Right cardiac atrium (tissue), 5 donors: ENCODE data around the gene REPS1. TPM values are rescaled to one million over a fixed set of nuclear protein-coding genes. Genes with fewer than 3 reads are reported as not detected.

ENCODE experiments used
- ATAC-seq, 2 donors: fragments of 200-7000 bp; cut with Tn5 transposase; one replicate each; pipeline versions ENCODE4 v1.8.0 to v1.9.1; 2020; ENCODE audit warnings: moderate library complexity in 2 of 2, mild to moderate bottlenecking in 1 of 2
- DNase-seq, 3 donors: peaks; one replicate each; pipeline ENCODE4 v3.0.0-alpha.2; 2020
- H3K27ac ChIP-seq: one replicate; pipeline ENCODE4 v1.5.1; 2013; ENCODE audit warnings: mild to moderate bottlenecking, low read length, control low read depth, moderate library complexity
- H3K27me3 ChIP-seq: one replicate; pipeline ENCODE4 v1.6.1; 2013; ENCODE audit not compliant: control insufficient read depth, insufficient read depth
- H3K4me1 ChIP-seq: one replicate; pipeline ENCODE4 v1.6.1; 2013; ENCODE audit warnings: low read length; ENCODE audit not compliant: control insufficient read depth, insufficient read depth
- H3K4me3 ChIP-seq: one replicate; pipeline ENCODE4 v1.5.1; 2013; ENCODE audit warnings: low read length, control low read depth
- H3K9me3 ChIP-seq: one replicate; pipeline ENCODE4 v1.6.1; 2013; ENCODE audit warnings: low read length; ENCODE audit not compliant: control insufficient read depth
- WGBS: extraction: QIAGEN DNeasy Blood & Tissue Kit; methylation state at CpG from one replicate; pipeline ENCODE4 v1.1.7; 2013; 5-methylcytosine and 5-hydroxymethylcytosine counted together
- intact Hi-C, 4 donors: fragments of 100-400 bp; cut with DNase I; formaldehyde crosslinking; loops; one replicate each; pipeline versions ENCODE4 v1.11.0 to v1.14.0; 2022 to 2023
- polyA plus RNA-seq: library from polyadenylated mRNA; stranded (reverse); fragments of 200-250 nt; gene quantifications from one replicate; pipeline ENCODE4 v1.2.3, GENCODE V29; 2013
- total RNA-seq, 4 donors: library from RNA; stranded (reverse); fragmentation: NEBNext Ultra II Directional; extraction: Animal tissue kit (Norgen Biotek cat#: 25700); gene quantifications; one replicate each; pipeline ENCODE4 v1.2.1, GENCODE V29; 2021
- donor health status: healthy with polysubstance abuse.
- donor health status: DM: no; HTN: yes; CAD: no.
- donor health status: DM: no; HTN: no; CAD: no.
- donor health status: DM: no; HTN: yes; CAD: no; lungs with severe emphysema.
- donor health status: DM: yes; HTN: yes; CAD: no.

The REPS1 gene
- total and polyA plus RNA-seq, 5 donors = 18.1 to 40.9 (median 36.5) TPM

- ATAC-seq = peak in 1 of 2 donors; percentile 9
- intact Hi-C loops = no loop called here
- peak overlapping the region; percentile 93 for H3K27ac ChIP-seq
These were observed 17.9 kb downstream of the REPS1 start for GRCh38 chr6:138970159-138970558.

GRCh38 chr6:138966870-138967269 is 21.2 kb downstream of the REPS1 start:
- intact Hi-C loops = no loop called here
- ATAC-seq (no peak), DNase-seq (no peak)
- H3K4me1 ChIP-seq = peaks cover 14% of the 10 kb centered on the region
- H3K9me3 ChIP-seq = no peaks in the 10 kb centered on the region
- no peaks in the 10 kb centered on the region for H3K27me3 ChIP-seq
- no peak overlapping the region for H3K27ac ChIP-seq
- WGBS = 88% methylated on average over 5 of the region's 5 CpGs
- H3K4me3 ChIP-seq = no peak overlapping the region

More at GRCh38 chr6:138970159-138970558, 17.9 kb downstream of the REPS1 start:
- H3K9me3 ChIP-seq = no peaks in the 10 kb centered on the region
- no peak overlapping the region for H3K4me3 ChIP-seq
- peaks cover 12% of the 10 kb centered on the region for H3K4me1 ChIP-seq
- no peak for DNase-seq
- WGBS = 56% methylated on average over 3 of the region's 3 CpGs
- H3K27me3 ChIP-seq = no peaks in the 10 kb centered on the region

- Histone ChIP-seq H3K9me3 (no peaks in the 10 kb centered on the region), H3K4me1 (peaks cover 9% of the 10 kb centered on the region), H3K4me3 (no peak overlapping the region), H3K27ac (no peak overlapping the region), H3K27me3 (no peaks in the 10 kb centered on the region)
- 86% methylated on average over 2 of the region's 2 CpGs for WGBS
- intact Hi-C loops = no loop called here
- no peak for ATAC-seq
- DNase-seq = no peak
These were observed 22.1 kb downstream of the REPS1 start for GRCh38 chr6:138965971-138966370.

DNA sequence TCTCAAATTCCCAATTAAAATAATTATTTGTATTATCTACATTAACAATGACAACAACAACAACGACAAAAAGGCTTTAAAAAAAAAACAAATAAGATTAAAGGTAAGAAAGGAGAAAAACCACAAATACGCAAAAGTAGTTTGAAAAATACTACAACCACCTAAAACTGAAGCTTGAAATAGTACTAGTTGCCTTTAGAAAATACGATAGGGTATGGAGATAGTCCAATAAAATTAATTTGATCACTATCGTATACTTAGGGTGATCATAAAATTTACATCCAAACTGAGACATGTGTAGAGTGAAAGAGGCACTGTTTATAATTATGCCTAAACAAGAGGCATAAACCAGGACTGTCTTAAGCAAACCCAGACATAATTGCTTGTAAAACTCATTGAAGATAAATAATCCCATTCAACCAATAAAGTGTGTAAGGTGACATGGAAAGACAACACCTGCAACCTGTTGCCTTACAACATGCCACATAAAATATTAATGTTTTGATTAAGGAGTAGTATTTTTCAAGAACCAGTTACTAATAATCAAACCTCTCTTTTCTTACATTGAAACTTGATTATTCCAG is 22.7 kb downstream of the REPS1 start:
- DNase-seq (no peak), ATAC-seq (no peak)
- intact Hi-C loops = no loop called here
- Histone ChIP-seq H3K4me3 (no peak overlapping the region), H3K4me1 (peaks cover 7% of the 10 kb centered on the region), H3K27ac (no peak overlapping the region), H3K27me3 (no peaks in the 10 kb centered on the region), H3K9me3 (no peaks in the 10 kb centered on the region)
- WGBS = 90% methylated on average over 4 of the region's 4 CpGs

DNA sequence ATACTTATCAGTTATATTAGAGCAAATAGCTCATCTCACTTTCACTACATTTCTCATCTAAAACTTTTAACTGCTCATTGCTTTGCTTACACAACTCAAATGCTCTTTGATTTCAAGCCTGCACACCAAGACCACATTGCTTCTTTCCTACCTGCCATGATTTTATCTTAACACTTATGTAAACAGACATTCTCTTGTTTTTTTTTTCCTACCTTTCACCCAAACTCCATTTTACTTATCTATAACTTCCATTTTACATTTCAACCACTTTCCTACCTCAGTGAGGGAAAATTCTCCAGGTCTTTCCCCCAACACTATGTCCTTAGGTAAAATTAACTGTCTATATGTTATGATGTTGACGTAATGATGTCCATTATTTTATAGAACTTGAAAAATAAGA is 24.0 kb downstream of the REPS1 start:
- no peak for DNase-seq
- no peak overlapping the region for H3K4me3 ChIP-seq
- 98% methylated on average over 1 of the region's 1 CpG for WGBS

GRCh38 chr6:138963531-138963930 is 24.5 kb downstream of the REPS1 start:
- DNase-seq = peak in 1 of 3 donors; percentile 63
- no peak for ATAC-seq
- WGBS = 45% methylated on average over 3 of the region's 3 CpGs
- Histone ChIP-seq H3K27me3 (no peaks in the 10 kb centered on the region), H3K9me3 (no peaks in the 10 kb centered on the region), H3K4me3 (no peak overlapping the region), H3K27ac (no peak overlapping the region), H3K4me1 (peaks cover 4% of the 10 kb centered on the region)
- intact Hi-C loops = no loop called here

More for the DNA sequence above, 24.0 kb downstream of the REPS1 start:
- Histone ChIP-seq H3K9me3 (no peaks in the 10 kb centered on the region), H3K27me3 (no peaks in the 10 kb centered on the region), H3K27ac (no peak overlapping the region), H3K4me1 (peaks cover 4% of the 10 kb centered on the region)
- no peak for ATAC-seq
- intact Hi-C loops = no loop called here

DNA sequence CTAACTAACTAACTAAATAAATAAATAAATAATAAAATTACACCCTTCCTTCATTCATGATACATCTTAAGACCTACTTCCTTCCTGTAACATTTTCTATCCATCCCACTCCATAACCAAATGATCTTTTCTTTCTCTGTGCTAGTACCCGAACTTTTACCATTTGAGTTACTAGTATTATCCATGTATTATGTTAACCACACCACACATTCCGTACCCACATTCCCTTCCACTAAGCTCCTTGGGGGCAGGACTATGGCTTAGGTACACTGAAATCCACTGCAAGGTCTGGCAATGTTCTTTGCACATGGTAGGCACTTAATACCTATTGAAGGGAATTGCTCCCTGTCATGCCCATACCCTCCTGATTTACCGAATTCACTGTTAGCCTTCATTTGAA is 24.9 kb downstream of the REPS1 start:
- Histone ChIP-seq H3K4me3 (no peak overlapping the region), H3K4me1 (peaks cover 7% of the 10 kb centered on the region), H3K9me3 (no peaks in the 10 kb centered on the region), H3K27ac (no peak overlapping the region), H3K27me3 (no peaks in the 10 kb centered on the region)
- intact Hi-C loops = no loop called here
- ATAC-seq (no peak), DNase-seq (no peak)
- WGBS = 96% methylated on average over 3 of the region's 3 CpGs

DNA sequence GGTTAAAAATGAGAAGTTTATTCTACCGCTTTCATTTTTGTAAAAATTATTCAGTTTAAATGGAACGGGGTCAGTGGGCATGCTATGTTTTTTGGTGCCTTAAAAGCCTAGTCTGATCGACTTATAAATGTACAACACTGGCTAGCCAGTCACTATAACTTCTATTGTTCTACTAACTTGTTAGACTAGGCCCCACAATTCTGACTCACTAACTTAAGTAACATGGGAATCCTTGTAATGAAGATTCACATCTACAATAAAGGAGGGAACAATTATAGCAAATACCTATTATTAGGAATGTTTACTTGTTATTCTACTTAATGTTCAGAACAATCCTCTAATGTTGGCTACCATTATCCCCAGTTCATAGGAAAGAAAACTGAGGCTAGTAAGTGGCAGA is 28.5 kb downstream of the REPS1 start:
- Histone ChIP-seq H3K9me3 (no peaks in the 10 kb centered on the region), H3K4me1 (peaks cover 8% of the 10 kb centered on the region), H3K27ac (no peak overlapping the region), H3K27me3 (no peaks in the 10 kb centered on the region), H3K4me3 (no peak overlapping the region)
- ATAC-seq = no peak
- 75% methylated on average over 3 of the region's 3 CpGs for WGBS
- intact Hi-C loops = no loop called here
- DNase-seq = no peak

DNA sequence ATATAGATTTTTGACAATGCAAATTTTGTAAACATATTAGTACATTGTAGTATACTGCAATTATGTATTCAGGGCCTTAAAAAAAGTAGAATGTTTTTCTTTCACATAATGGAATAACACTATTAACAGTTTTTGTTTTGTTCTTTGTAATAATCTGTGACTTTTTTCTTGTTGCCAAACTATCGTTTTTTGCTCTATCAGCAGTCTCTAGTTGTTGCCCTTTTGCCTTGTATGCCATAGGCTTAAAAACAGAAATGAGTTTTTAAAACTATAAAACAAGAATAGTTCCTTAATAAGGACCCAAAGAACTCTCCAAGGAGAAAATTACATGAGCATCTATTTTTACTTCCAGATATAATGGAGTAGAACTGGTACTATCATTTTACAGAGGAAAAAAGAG is 29.5 kb downstream of the REPS1 start:
- intact Hi-C loops = no loop called here
- H3K9me3 ChIP-seq = no peaks in the 10 kb centered on the region
- DNase-seq = no peak
- ATAC-seq = no peak
- WGBS = 29% methylated on average over 1 of the region's 1 CpG
- H3K27me3 ChIP-seq = no peaks in the 10 kb centered on the region
- H3K27ac ChIP-seq = no peak overlapping the region
- H3K4me3 ChIP-seq = no peak overlapping the region
- H3K4me1 ChIP-seq = peaks cover 8% of the 10 kb centered on the region

DNA sequence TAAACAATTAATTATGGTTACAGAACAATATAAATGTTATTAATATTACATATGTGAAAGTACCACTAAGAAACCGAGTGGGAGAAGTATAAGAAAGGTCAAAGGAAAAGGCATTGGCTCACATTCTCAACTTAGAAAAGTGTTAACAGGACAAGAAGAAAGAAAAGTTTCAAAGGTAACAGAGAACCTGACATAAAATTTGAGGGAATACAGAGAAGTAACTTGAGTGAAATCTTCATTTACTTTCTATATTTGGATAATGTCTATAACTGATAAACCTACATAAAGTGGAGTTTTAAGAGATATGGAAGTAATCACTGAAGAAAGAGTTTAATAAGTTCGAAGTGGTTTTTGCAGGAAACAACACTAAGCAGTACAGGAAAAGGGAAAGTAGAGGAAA is 30.1 kb downstream of the REPS1 start:
- intact Hi-C loops = no loop called here

DNA sequence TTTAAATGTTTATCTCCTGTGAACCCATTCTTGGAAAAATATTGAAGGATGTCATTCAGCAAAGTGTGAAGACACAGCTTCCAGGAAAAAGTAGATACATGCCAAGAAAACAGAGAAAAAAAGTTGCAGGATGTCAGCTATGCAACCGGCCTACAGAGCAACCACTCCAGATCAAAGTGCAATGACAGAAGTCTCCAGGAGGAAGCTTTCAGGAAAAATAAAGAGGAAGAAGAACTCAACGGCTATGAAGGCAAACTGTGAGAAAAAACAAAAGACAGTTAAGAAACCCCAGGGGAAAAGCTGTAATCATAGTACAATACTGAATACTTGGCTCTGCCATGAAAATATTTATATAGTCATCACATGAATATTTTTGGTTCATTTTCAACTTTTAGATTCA is 30.6 kb downstream of the REPS1 start:
- WGBS = 4% methylated on average over 2 of the region's 2 CpGs
- Histone ChIP-seq H3K4me1 (peaks cover 6% of the 10 kb centered on the region), H3K4me3 (no peak overlapping the region), H3K9me3 (no peaks in the 10 kb centered on the region), H3K27me3 (no peaks in the 10 kb centered on the region), H3K27ac (no peak overlapping the region)
- intact Hi-C loops = no loop called here
- DNase-seq (no peak), ATAC-seq (peak; percentile 48 to 63)

More for the DNA sequence above, 30.1 kb downstream of the REPS1 start:
- no peak for DNase-seq
- H3K4me3 ChIP-seq = no peak overlapping the region
- ATAC-seq = no peak
- no peaks in the 10 kb centered on the region for H3K9me3 ChIP-seq
- no peak overlapping the region for H3K27ac ChIP-seq
- no peaks in the 10 kb centered on the region for H3K27me3 ChIP-seq
- 24% methylated on average over 2 of the region's 2 CpGs for WGBS
- peaks cover 6% of the 10 kb centered on the region for H3K4me1 ChIP-seq
